IPS-20b (cell line): ENCODE results near the gene ST3GAL2.

Experiments
- H3K27ac ChIP-seq: one replicate; pipeline ENCODE4 v1.5.1; 2013; ENCODE audit warnings: low read length
- H3K27me3 ChIP-seq: 2 replicates; pipeline ENCODE4 v1.6.1; 2013; ENCODE audit warnings: mild to moderate bottlenecking, low read length, inconsistent platforms; ENCODE audit not compliant: insufficient read depth
- H3K36me3 ChIP-seq: 2 replicates; pipeline ENCODE4 v1.6.1; 2013; ENCODE audit warnings: low read depth, mild to moderate bottlenecking, inconsistent platforms, low read length, moderate library complexity; ENCODE audit not compliant: insufficient read depth
- H3K4me1 ChIP-seq: 2 replicates; pipeline ENCODE4 v1.6.1; 2013; ENCODE audit warnings: mild to moderate bottlenecking, control low read depth, inconsistent platforms, low read length, moderate library complexity; ENCODE audit not compliant: insufficient read depth
- H3K4me3 ChIP-seq: 2 replicates; pipeline ENCODE4 v1.5.1; 2013; ENCODE audit warnings: mild to moderate bottlenecking, low read length, inconsistent platforms
- H3K9ac ChIP-seq: 2 replicates; pipeline ENCODE4 v1.6.1; 2013; ENCODE audit warnings: low read depth, mild to moderate bottlenecking, inconsistent platforms, low read length, moderate library complexity
- H3K9me3 ChIP-seq: 2 replicates; pipeline ENCODE4 v1.6.1; 2013; ENCODE audit warnings: mild to moderate bottlenecking, low read depth, low read length, inconsistent platforms; ENCODE audit not compliant: insufficient read depth

ST3GAL2 gene

GRCh38 chr16:70474320-70475053, 35.6 kb upstream of the ST3GAL2 start:
- Histone ChIP-seq H3K27ac (no peak overlapping the region), H3K9ac (no peak overlapping the region), H3K4me3 (no peak overlapping the region), H3K9me3 (no peaks in the 10 kb centered on the region), H3K36me3 (peaks cover under 1% of the 10 kb centered on the region; the same call in 1 of the 2 replicates), H3K4me1 (no peaks in the 10 kb centered on the region), H3K27me3 (no peaks in the 10 kb centered on the region)

GRCh38 chr16:70473446-70474319, 34.8 kb upstream of the ST3GAL2 start:
- no peaks in the 10 kb centered on the region for H3K4me1 ChIP-seq
- H3K9me3 ChIP-seq: no peaks in the 10 kb centered on the region
- H3K27me3 ChIP-seq: no peaks in the 10 kb centered on the region
- no peak overlapping the region for H3K4me3 ChIP-seq
- no peak overlapping the region for H3K9ac ChIP-seq
- H3K27ac ChIP-seq: no peak overlapping the region
- no peaks in the 10 kb centered on the region for H3K36me3 ChIP-seq

- Histone ChIP-seq H3K27ac (no peak overlapping the region), H3K9me3 (no peaks in the 10 kb centered on the region), H3K36me3 (no peaks in the 10 kb centered on the region), H3K4me3 (no peak overlapping the region), H3K9ac (no peak overlapping the region), H3K27me3 (no peaks in the 10 kb centered on the region), H3K4me1 (no peaks in the 10 kb centered on the region)
These were observed 34.0 kb upstream of the ST3GAL2 start for GRCh38 chr16:70472786-70473433.

- no peaks in the 10 kb centered on the region for H3K27me3 ChIP-seq
- H3K36me3 ChIP-seq: no peaks in the 10 kb centered on the region
- H3K27ac ChIP-seq: no peak overlapping the region
- no peaks in the 10 kb centered on the region for H3K9me3 ChIP-seq
- no peak overlapping the region for H3K9ac ChIP-seq
- H3K4me1 ChIP-seq: no peaks in the 10 kb centered on the region
- H3K4me3 ChIP-seq: no peak overlapping the region
These were observed 32.0 kb upstream of the ST3GAL2 start for GRCh38 chr16:70470927-70471341.

- Histone ChIP-seq H3K9me3 (no peaks in the 10 kb centered on the region), H3K4me1 (no peaks in the 10 kb centered on the region), H3K27ac (no peak overlapping the region), H3K27me3 (no peaks in the 10 kb centered on the region), H3K36me3 (no peaks in the 10 kb centered on the region), H3K9ac (no peak overlapping the region), H3K4me3 (no peak overlapping the region)
These were observed 31.4 kb upstream of the ST3GAL2 start for GRCh38 chr16:70470141-70470926.

- no peaks in the 10 kb centered on the region for H3K4me1 ChIP-seq
- H3K27ac ChIP-seq: no peak overlapping the region
- H3K36me3 ChIP-seq: no peaks in the 10 kb centered on the region
- H3K9ac ChIP-seq: no peak overlapping the region
- no peaks in the 10 kb centered on the region for H3K27me3 ChIP-seq
- no peaks in the 10 kb centered on the region for H3K9me3 ChIP-seq
- no peak overlapping the region for H3K4me3 ChIP-seq
These were observed 30.1 kb upstream of the ST3GAL2 start for GRCh38 chr16:70468776-70469525.

- Histone ChIP-seq H3K36me3 (no peaks in the 10 kb centered on the region), H3K27me3 (no peaks in the 10 kb centered on the region), H3K4me1 (no peaks in the 10 kb centered on the region), H3K27ac (no peak overlapping the region), H3K9ac (no peak overlapping the region), H3K9me3 (no peaks in the 10 kb centered on the region), H3K4me3 (no peak overlapping the region)
These were observed 28.7 kb upstream of the ST3GAL2 start for GRCh38 chr16:70467608-70468007.

GRCh38 chr16:70467113-70467512, 28.2 kb upstream of the ST3GAL2 start:
- H3K36me3 ChIP-seq: no peaks in the 10 kb centered on the region
- no peaks in the 10 kb centered on the region for H3K9me3 ChIP-seq
- H3K27ac ChIP-seq: no peak overlapping the region
- no peaks in the 10 kb centered on the region for H3K27me3 ChIP-seq
- no peaks in the 10 kb centered on the region for H3K4me1 ChIP-seq
- H3K9ac ChIP-seq: no peak overlapping the region
- no peak overlapping the region for H3K4me3 ChIP-seq

GRCh38 chr16:70466805-70467076, 27.8 kb upstream of the ST3GAL2 start:
- H3K4me3 ChIP-seq: no peak overlapping the region
- H3K9ac ChIP-seq: no peak overlapping the region
- H3K9me3 ChIP-seq: no peaks in the 10 kb centered on the region
- H3K4me1 ChIP-seq: no peaks in the 10 kb centered on the region
- no peaks in the 10 kb centered on the region for H3K36me3 ChIP-seq
- no peak overlapping the region for H3K27ac ChIP-seq
- H3K27me3 ChIP-seq: no peaks in the 10 kb centered on the region

GRCh38 chr16:70465999-70466804, 27.3 kb upstream of the ST3GAL2 start:
- no peaks in the 10 kb centered on the region for H3K4me1 ChIP-seq
- H3K9ac ChIP-seq: no peak overlapping the region
- H3K36me3 ChIP-seq: no peaks in the 10 kb centered on the region
- H3K27me3 ChIP-seq: no peaks in the 10 kb centered on the region
- no peaks in the 10 kb centered on the region for H3K9me3 ChIP-seq
- no peak overlapping the region for H3K27ac ChIP-seq
- no peak overlapping the region for H3K4me3 ChIP-seq
